Left lung (tissue), 10 donors: Measurements from ENCODE around the gene ZNF740. TPM values are rescaled to one million over a fixed set of nuclear protein-coding genes. Genes with fewer than 3 reads are reported as not detected.
A peak's percentile ranks its signal among the peaks of the same experiment; 100 is the strongest.

Experiments
- ATAC-seq: fragments of 200-7000 bp; cut with Tn5 transposase; one replicate; pipeline ENCODE4 v1.9.1; 2020; ENCODE audit warnings: moderate library complexity
- DNase-seq, 4 donors: peaks; one replicate each; pipeline ENCODE4 v3.0.0-alpha.2; 2013 to 2020
- H3K27ac ChIP-seq, 2 donors: fragments of 200-600 bp; sonication (generic) in 1 of 2; one replicate each; pipeline versions ENCODE4 v1.5.0 to v1.8.0; 2020 to 2021
- H3K27me3 ChIP-seq, 2 donors: fragments of 200-600 bp; sonication (generic) in 1 of 2; one replicate each; pipeline versions ENCODE4 v1.5.0 to v1.8.0; 2020 to 2021
- H3K36me3 ChIP-seq, 2 donors: fragments of 200-600 bp; sonication (generic) in 1 of 2; one replicate each; pipeline versions ENCODE4 v1.5.0 to v1.8.0; 2020 to 2021
- H3K4me1 ChIP-seq, 2 donors: fragments of 200-600 bp; one replicate each; pipeline ENCODE4 v1.8.0; 2021
- H3K4me3 ChIP-seq, 2 donors: fragments of 200-600 bp; sonication (generic) in 1 of 2; one replicate each; pipeline versions ENCODE4 v1.5.0 to v1.8.0; 2020 to 2021; ENCODE audit warnings: mild to moderate bottlenecking in 1 of 2
- H3K9me3 ChIP-seq, 2 donors: fragments of 200-600 bp; sonication (generic) in 1 of 2; one replicate each; pipeline versions ENCODE4 v1.5.0 to v1.8.0; 2020 to 2021
- CTCF ChIP-seq, 2 donors: fragments of 200-600 bp; sonication (generic) in 1 of 2; IDR thresholded peaks; one replicate each; pipeline versions ENCODE4 v1.5.0 to v1.8.0; 2021; ENCODE audit warnings: antibody characterized with exemption in 2 of 2
- intact Hi-C, 2 donors: fragments of 100-400 bp; cut with DNase I; formaldehyde crosslinking; loops; one replicate each; pipeline versions ENCODE4 v1.11.2 to v1.14.2; 2022
- polyA plus RNA-seq, 6 donors: library from polyadenylated mRNA; unstranded; fragments of 120-200 nt; gene quantifications; one replicate each; pipeline ENCODE4 v1.2.1, GENCODE V29; 2013; ENCODE audit not compliant: insufficient read length in 6 of 6
- total RNA-seq, 2 donors: library from RNA; stranded (reverse); fragmentation: NEBNext Ultra II Directional; extraction: Animal tissue kit (Norgen Biotek cat#: 25700); gene quantifications; one replicate each; pipeline ENCODE4 v1.2.1, GENCODE V29; 2021
- donor health status: DM: no; HTN: yes; CAD: no.
- donor health status: DM: no; HTN: no; CAD: no.

Gene ZNF740
- total and polyA plus RNA-seq, 8 donors, result 34.6 to 67.4 (median 62.0) TPM

GRCh38 chr12:53193985-53194716 lies 13.6 kb downstream of the ZNF740 start:
- H3K27ac ChIP-seq, result no peak overlapping the region
- TF ChIP-seq CTCF (IDR thresholded peaks at IDR 0.05), result no peak
- DNase-seq (no peak), ATAC-seq (no peak)
- peaks cover 8 to 15% of the 10 kb centered on the region in 2 donors for H3K4me1 ChIP-seq
- H3K9me3 ChIP-seq, result no peaks in the 10 kb centered on the region
- intact Hi-C loops, result no loop called here
- peaks cover 0 to 30% of the 10 kb centered on the region in 2 donors for H3K36me3 ChIP-seq
- peaks cover 0 to 10% of the 10 kb centered on the region in 2 donors for H3K27me3 ChIP-seq
- no peak overlapping the region for H3K4me3 ChIP-seq

DNA sequence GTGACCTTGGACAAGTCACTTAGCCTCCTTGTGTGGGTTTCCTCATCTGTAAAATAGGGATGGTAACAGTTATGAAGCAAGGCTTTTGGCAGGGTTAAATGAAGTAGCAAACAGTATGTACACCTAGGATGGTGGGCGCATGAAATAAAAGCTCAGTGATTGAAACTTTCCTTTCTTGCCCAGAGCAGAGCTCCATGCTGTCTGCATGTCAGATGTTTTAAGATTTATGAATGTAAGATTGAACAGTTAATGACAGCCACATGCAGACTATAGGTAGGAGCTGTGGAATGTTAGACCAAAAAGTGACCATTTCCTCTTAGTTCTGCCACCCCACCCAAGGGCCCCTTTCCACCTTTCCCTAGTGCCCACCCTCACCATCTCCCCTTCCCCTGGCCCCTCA lies 14.5 kb downstream of the ZNF740 start:
- ATAC-seq (no peak), DNase-seq (no peak)
- TF ChIP-seq CTCF (IDR thresholded peaks at IDR 0.05), result no peak
- Histone ChIP-seq H3K9me3 (no peaks in the 10 kb centered on the region), H3K27me3 (peaks cover 0 to 10% of the 10 kb centered on the region in 2 donors), H3K4me3 (no peak overlapping the region), H3K36me3 (peaks cover 0 to 27% of the 10 kb centered on the region in 2 donors), H3K4me1 (peaks cover 8 to 14% of the 10 kb centered on the region in 2 donors), H3K27ac (no peak overlapping the region)
- intact Hi-C loops, result no loop called here

DNA sequence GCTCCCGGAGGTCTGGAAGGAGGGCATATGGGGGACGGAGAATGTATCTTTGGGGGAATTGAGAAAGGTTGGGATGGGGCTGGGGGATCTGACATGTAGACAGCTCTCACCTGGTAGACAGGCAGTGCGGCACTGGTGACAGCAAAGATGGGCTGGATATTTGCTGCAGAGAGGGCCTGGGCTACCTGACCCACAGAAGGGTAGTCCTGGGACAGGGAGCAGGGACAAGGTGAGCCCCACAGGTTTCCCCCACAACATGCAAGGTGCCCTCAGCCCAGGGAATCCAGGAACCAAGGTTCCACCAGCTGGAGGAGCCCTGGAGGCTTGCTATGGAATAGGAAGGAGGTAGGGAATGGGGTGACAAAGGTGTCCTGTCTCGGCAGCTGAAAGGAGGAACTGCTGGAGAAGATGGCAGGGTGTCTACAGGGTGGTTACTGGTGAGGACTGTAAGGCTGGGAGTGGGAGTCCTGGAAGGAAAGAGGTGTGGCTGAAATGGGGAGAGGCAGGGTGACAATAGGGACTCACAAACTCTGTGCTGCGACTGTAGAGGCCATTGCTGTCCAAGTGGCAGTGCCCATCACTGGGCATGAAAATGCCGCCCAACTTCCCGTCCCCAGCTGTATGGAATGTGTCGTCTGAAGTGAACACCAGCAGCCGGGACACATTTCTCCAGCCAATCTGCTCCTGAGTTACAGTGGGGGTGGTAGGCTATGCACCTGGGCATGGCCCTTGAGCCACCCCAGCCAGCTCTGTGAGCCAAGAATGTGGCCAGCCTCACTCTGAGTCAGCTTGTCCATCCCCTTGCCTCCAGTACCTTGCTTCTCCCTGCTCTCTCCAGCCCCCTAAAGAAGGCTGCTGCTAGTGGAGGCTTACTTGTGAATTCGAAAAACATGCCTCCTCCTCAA lies 15.2 kb downstream of the ZNF740 start:
- peaks cover 0 to 19% of the 10 kb centered on the region in 2 donors for H3K36me3 ChIP-seq
- ATAC-seq, result peak; percentile 60
- H3K27me3 ChIP-seq, result peaks cover 0 to 10% of the 10 kb centered on the region in 2 donors
- H3K9me3 ChIP-seq, result no peaks in the 10 kb centered on the region
- no peak for TF ChIP-seq CTCF (IDR thresholded peaks at IDR 0.05)
- intact Hi-C loops, result no loop called here
- peaks cover 8 to 17% of the 10 kb centered on the region in 2 donors for H3K4me1 ChIP-seq
- H3K4me3 ChIP-seq, result no peak overlapping the region
- peak in 2 of 4 donors; percentile 39 to 54 for DNase-seq
- H3K27ac ChIP-seq, result no peak overlapping the region

- Histone ChIP-seq H3K27me3 (peaks cover 0 to 10% of the 10 kb centered on the region in 2 donors), H3K9me3 (no peaks in the 10 kb centered on the region), H3K4me3 (no peak overlapping the region), H3K27ac (no peak overlapping the region), H3K4me1 (peaks cover 8 to 19% of the 10 kb centered on the region in 2 donors), H3K36me3 (peaks cover 0 to 12% of the 10 kb centered on the region in 2 donors)
- intact Hi-C loops, result no loop called here
- no peak for TF ChIP-seq CTCF (IDR thresholded peaks at IDR 0.05)
- no peak for ATAC-seq
- peak in 1 of 4 donors; percentile 65 for DNase-seq
These were observed 16.0 kb downstream of the ZNF740 start for GRCh38 chr12:53196486-53196885.
